C1 segment of cervical spinal cord (tissue), 14 donors: ENCODE measurements around the gene CGB5.
"Not testable (repeated sequence)": the region's sequence is repeated elsewhere in the genome, so short reads cannot be mapped to it uniquely, and the experiment has no call there.

Source experiments
- DNase-seq, 14 donors: peaks; one replicate each; lab custom pipeline; 2025; lab: John Stamatoyannopoulos, UW

CGB5 gene

DNA sequence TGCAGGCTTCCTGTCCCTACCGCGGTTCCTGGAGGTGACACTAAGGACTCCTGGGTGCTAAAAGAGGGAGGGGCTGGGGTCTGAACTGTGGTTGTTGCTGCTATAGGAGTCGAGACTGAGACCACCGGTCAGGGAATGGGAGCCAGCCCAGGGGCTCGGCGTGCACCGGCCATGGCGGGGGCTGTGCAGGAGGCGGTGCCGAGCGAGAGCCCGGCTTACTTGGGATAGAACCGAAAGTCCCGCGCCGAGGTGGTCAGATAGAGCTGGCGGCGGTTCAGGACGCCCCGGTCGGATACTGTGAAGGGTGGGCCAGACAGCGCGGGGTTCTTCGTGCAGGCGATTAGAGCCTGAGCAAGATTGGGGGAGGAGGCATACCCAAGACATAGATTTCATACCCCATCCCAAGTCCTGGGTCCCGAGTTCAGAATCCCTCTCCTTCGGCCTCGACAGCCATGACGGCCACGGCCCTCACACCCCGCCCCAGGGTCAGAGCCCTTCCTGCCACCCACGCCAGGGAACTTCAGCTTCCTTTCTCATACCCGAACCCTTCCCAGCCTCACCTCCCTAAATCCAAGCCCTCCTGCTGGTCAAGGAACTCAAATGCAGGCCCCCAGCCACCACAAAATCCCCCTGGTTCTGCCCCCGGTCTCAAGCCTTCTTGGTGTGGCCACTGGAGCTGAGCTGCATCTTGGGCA is 13.4 kb downstream of the CGB5 start:
- DNase-seq, result not testable (repeated sequence)

DNA sequence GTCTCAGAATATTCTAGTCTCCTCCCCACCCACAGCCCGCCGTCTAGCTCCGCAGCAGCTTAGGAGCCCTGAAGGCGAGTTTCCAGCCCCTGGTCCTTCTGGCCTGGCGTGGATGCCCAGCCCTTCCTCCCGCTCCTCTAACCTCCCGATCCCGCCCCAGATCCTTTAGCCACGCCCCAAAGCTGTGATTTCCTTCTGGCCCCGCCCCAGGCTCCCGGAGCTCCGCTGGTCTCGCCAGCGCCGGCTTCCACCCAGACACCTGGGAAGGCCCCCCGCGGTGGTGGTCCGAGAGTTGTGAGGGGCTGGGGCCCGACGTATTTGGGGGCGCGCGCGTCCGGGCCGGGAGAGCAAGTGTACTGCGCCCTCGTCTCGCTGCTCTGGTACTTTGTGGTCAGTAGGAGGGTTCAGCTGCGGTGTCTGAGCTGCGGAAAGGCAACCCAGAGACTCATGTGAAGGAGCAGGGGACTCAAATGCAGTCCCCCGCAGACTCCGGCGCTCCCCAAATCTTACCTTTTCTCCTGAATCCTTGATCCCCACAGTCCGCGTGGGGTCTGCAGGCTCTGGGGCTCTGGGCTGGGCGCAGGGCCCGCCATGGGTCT is 14.1 kb downstream of the CGB5 start, which contains the start of gene CGB7:
TSS of gene CGB7 (minus strand) at position 114 of the 599 bp plus-strand sequence. CDS start 2,374 bp downstream, outside the sequence.
- peak in 3 of 14 donors; percentile 0 to 8 (median 8) for DNase-seq

DNA sequence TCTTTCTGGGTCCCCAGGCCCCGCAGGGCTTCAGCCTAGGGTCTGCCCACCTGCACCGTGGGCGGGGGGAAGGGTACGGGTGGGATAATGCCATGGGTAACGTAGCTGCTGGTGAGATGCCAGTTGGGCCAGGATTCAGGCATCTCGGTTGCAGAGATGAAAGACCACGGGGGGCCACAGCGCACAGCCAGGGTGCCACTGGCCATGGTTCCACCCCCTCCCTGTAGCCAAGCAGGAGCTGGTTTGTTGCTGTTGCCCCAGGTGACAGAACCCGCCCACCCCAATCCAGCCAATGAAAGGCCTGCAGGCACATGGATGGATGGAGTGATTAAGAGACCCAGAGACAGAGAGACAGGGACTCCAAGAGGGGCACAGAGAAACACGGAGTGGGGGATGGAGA is 14.9 kb downstream of the CGB5 start:
- no peak for DNase-seq

DNA sequence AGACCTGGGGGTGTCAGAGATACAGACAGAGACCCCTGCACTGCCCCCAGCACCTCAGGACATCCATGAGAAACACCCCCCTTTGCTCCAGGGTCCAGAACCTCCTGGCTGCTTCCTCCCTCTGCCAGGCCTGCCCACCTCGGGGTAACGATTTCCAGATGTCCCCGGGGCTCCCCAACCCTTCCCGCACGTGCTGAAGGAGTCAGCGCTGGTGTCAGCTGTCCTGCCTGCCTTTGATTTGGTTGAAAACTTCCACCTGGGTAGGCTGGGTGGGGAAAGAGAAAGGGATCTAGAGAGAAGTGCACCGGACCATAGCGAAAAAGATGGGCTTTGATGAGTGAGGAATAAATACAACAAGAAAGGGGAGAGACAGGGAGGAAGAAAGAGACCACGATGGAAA is 15.4 kb downstream of the CGB5 start:
- DNase-seq, result no peak

DNA sequence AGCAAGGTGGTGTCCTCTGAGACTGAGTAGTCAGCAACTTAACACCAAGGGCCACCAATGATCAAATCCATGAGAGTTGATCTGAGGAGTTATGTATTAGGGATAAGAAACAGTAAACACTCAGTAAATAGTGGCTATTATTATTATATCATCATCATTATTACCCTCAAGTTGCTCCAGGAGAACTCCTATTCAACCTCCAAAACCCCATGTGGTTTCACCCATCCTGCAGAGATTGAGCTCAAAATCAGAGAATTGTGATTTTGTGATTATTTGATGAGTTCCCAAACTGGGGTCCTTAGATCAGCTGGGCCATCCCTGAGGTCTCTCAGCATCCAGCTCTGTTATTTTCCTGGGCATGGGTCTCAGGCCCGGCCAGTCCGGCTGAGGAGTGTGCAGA is 17.4 kb downstream of the CGB5 start:
- no peak for DNase-seq

DNA sequence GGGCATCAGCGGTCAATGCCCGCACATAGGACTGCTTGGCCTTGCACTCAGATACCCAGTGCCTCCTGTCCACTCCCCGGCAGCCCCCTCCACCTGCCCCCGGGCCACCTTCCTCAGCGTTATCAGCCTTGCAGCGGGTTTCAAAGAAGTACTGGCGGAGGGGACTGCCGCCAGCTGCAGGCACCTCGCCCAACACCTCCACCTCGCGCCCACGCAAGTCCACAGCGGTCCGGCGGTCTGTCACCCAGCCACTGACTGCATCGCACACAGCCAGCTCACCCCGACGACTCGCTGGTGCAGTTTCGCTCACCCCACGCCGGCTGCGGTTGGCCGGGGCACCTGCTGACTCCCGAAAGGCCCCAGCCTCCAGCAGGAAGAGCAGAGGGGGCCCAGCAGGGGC is 17.8 kb downstream of the CGB5 start:
- DNase-seq, result no peak

DNA sequence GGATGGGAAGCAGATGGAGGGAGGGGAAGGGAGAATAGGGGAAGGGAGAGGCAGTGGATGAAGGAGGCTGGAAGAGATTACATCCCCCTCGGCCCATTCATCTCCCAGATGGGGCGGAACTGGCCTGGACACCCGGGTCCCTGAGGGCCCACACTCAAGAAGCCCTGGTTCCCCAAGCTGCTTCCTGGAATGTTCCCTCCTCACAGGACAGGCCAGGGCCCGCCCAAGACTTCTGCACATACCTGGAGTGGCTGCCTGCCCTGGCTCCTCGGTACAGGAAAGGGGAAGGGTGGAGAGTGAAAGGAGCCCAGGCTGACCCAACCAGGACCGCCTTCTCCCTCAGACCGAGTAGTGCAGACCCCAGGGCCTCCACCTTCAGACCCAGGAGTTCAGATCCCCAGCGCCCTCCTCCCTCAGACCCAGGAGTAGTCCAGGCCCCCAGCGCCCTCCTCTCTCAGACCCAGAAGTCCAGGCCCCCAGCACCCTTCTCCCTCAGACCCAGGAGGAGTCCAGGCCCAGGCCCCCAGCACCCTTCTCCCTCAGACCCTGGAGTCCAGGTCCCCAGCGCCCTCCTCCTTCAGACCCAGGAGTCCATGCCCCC is 20.5 kb downstream of the CGB5 start:
- DNase-seq, result no peak

DNA sequence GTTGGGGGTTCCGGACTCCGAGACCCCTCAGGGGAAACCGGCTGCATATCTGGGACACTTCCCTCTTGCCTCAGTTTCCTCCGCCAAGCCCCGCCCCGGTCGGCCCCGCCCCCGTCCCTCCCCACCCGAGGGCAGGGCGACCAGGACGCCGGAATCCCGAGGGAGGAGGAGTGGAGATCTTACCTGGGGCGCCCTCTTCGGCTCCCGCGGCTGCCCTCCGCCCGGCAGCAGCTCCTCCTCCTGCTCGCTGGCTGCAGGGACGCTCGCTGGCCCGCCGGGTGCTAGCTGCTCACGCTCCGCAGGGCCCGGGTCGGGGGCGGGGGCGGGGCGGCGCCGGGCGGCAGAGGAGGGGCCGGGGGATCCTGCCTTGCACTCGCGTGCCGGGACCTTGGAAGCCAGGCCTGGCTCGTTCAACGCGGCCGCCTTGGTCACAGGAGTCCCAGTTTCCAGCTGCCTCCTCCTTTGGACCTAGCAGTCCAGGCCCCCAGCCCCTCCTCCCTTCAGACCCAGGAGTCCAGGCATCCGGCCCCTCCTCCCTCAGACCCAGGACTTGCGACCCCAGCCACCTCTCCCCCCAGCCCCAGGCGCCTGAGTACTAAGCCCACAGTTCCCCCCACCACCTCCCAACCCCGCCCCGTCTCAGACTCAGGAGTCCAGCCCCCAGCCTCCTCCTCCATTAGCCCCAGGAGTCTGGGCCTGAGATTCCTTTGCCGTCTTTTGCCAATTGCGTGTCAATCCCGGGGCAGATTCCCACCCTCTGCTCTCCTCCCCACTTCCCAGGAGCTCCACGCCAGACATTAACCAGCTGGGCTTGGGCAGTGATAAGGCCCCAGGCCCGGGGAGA is 21.3 kb downstream of the CGB5 start, which contains the start of gene NTF4:
TSS of gene NTF4 (minus strand) at position 51 of the 844 bp plus-strand sequence. CDS start 2,821 bp downstream, outside the sequence.
- no peak for DNase-seq

DNA sequence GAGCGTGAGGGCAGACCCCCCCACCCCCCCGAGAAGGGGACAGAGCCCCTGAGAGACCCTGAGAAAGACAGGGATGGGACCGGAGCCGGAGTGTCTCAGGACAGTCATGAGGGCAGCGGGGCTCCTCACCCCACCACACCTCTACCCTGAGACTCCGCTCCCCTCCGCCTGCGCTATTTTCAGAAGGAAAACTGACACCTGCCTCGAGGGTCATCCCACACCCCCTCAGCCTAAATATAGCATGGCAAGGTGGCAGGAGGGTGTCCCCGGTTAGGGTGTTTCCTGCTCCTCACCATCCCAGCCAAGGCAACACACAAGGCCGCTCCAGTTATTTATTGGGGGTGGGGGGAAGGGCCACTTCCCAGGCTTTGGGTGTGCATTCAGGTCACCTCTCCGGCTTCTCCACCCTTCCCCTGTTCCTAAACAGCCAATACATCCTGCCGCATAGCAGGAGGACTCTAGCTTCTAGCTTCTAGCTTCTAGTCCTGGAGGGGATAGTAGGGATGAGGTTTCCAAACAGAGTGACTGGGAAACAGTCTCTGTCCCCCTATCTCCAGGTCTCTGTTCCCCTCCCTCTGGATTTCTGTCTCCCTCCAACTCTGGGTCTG is 22.4 kb downstream of the CGB5 start:
- no peak for DNase-seq

DNA sequence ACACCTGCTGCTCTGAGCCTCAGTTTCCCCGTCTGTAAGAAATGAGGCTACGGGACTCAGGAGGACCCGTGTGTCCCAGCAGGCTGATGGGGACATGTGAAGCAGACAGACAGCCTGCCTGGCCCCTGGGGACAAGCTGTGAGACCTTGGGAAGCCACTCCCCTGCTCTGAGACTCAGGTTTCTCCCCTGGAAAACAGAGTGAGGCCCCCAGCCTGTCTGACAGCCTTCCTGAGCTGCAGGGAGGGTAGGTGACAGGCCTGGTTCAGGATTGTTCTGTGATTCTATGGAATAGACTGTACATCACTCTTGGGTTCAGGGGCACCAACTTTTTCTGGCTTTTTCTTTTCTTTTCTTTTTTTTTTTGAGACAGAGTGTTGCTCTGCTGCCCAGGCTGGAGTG is 23.9 kb downstream of the CGB5 start:
- DNase-seq, result no peak

DNA sequence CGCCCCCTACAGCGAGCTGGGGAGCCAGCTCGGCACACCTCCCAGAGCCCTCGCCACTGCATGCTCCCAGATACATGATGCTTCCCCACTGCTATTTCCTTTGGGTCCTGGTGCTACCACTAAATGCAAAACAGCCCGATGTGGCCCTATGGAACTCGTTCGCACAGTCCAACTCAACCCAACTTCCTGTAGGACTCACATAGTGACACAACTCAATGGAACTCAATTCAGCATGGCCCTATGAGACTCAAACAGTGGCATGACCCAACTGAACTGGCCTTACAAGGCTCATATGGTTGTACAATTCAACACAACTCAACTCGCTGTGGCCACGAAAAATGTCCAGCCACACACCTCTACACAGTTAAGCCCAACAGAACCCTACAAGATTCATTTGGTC is 25.4 kb downstream of the CGB5 start:
- no peak for DNase-seq

DNA sequence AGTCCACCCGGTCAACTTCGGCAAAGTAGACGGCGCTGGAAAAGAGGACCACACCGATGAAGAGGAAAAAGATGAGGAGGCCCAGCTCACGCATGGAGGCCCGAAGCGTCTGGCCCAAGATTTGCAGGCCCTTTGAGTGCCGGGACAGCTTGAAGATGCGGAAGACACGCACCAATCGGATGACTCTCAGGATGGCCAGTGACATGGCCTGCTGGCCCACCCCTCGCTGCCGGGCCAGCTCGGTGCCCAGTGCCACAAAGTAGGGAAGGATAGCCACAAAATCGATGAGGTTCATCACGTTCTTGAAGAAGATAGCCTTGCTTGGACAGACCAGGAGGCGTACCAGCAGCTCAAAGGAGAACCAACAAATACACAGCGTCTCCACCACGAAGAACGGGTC is 26.8 kb downstream of the CGB5 start:
- DNase-seq, result no peak

DNA sequence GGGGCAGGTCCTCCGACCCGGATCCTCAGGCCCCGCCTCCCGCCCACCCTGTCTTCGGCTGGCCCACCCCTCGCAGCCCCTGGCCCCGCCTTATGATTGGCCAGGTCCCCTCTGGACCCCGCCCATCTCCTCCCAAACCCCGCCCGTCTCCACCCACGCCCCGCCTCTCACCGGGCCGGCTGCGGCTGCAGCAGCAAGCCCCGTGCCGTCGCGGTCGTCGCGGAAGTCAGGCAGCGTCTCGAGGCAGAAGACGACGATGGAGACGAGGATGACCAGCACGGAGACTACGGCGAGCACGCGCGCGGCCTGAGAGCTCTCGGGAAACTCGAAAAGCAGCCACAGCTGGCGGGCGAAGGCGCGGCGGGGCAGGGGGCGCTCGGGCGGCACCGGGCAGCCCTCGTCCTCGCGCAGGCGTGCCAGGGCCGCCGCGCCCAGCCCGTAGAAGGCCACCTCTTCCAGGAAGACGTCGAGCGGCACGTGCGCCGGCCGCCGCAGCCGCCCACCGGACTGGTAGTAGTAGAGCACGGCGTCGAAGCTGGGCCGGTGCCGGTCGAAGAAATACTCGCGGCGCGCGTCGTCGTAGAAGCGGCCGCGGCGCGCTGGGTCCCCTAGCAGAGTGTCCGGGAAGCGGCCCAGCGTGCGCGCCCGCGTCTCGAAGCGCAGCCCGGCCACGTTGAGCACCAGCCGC is 28.4 kb downstream of the CGB5 start:
- DNase-seq, result no peak

DNA sequence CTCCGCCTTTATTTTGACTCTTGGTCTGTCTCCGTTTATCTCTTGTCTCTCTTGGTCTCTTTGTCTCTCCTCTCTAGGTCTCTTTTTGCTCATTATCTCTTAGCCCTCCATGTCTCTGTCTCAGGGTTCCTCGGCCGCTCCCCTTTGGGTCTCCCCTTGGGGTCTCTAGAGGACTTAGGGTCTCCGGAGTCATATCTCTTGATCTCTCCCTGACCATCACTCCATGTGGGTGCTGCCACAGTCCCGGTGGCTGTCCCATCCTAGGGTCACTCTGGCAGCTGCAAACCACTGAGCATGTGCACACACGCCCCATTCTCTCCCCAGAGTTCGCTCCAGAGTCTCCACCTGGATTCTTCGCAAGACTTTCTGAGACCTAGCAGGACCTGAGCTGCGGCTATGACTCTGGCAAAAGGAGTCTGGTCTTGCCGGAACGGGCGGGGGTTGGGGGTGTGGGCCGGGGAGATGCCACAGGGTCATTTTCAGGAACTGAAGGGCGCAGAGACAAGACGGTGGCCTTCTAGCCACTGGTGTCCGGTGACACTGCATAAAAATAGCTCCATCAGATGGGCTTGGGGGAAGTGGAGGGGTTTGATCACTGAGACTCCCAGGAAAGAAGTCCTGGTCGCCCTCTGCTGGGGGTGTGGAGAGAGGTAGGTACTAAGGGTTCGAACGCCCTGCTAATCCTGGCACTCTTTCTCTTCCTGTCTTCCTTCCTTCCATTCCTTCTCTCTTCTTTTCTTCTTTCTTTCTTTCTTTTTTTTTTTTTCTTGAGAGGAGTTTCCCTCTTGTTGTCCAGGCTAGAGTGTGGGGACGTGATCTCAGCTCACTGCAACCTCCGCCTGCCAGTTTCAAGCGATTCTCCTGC is 30.1 kb downstream of the CGB5 start:
- no peak for DNase-seq

DNA sequence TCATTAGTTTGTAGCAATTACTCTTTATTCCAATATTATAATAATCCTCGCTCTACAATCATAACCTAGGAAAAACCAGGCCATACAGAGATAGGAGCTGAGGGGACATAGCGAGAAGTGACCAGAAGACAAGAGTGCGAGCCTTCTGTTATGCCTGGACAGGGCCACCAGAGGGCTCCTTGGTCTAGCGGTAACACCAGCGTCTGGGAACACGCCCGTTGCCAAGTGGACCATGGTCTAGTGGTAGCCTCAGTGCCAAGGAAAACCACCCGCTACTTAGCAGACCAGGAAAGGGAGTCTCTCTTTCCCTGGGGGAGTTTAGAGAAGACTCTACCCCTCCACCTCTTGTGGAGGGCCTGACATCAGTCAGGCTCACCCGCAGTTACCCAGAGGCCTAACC is 31.2 kb downstream of the CGB5 start:
- DNase-seq, result peak in 8 of 14 donors; percentile 11 to 46 (median 28)

DNA sequence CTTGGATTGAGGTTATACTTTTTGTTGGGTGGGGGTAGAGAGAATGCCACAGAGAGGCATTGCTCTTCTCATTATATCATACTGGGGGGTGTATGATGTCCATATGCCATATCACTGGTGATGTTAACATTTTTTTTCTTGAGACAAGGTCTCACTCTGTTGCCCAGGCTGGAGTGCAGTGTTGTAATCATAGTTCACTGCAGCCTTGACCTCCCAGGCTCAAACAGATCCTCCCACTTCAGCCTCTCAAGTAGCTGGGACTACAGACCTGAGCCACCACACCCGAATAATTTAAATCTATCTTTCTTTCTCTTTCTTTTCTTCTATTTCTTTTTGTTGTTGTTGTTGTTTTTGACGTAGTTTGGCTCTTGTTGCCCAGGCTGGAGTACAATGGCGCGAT is 36.7 kb downstream of the CGB5 start:
- DNase-seq, result no peak

DNA sequence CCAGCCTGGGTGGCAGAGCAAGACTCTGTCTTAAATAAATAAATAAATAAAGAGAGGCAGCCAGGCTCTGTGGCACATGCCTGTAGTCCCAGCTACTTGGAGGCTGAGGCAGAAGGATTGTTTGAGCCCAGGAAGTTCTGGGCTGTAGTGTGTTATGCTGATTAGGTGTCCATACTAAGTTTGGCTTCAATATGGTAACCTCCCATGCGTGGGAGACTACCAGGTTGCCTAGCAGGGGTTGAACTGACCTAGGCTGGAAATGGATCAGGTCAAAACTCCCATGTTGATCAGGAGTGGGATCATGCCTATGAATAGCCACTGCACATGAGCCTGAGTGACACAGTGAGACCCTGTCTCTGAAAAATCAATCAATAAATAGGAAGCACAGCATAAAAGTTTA is 37.6 kb downstream of the CGB5 start:
- DNase-seq, result no peak

DNA sequence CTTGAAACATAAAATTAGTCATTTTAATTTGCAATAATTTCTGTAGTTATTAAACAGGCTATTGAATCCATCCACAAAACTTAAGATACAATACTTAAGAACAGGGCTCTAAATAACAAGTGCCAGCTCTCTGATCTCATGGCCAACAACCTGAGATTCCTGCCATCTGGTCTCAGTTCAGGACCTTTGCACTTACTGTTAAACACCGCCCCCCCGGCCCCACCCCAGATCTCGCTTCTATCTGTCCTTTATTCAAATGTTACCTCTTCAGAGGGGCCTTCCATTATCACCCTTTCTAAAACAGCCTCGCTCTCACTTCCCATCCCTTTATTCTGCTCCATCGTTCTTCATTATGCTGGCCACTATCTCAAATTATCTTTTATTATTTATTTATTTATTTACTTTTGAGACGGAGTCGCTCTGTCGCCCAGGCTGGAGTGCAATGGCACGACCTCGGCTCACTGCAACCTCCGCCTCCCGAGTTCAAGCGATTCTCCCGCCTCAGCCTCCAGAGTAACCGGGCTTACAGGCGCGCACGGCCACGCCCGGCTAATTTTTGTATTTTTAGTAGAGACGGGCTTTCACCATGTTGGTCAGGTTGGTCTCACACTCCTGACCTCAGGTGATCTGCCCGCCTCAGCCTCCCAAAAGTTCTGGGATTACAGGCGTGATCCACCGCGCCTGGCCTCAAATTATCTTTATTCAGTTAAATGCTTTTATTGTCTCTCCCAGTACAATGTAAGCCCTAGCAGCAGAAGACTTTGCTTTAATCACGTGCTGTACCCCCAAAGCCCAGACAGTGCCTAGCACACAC is 40.8 kb downstream of the CGB5 start:
- no peak for DNase-seq
